Measurements from ENCODE around the gene SSC5D.

GRCh38 chr19:55451163-55451964 lies 36.9 kb upstream of the SSC5D start:
- TF ChIP-seq CTCF (IDR thresholded peaks at IDR 0.05 in 2 of 3, conservative IDR thresholded peaks at IDR 0.05 in 1 of 3; ENCODE audit: borderline replicate concordance in 1 of 3, insufficient read depth in 1 of 3, low read depth in 2 of 3, low read length in 2 of 3) (no peak), ZBTB33 (IDR thresholded peaks at IDR 0.05; ENCODE audit: extremely low read depth, insufficient replicate concordance, low read length) (no peak), EZH2phosphoT487 (IDR thresholded peaks at IDR 0.05; ENCODE audit: borderline replicate concordance) (no peak), POLR2A (IDR thresholded peaks at IDR 0.05; ENCODE audit: borderline replicate concordance, extremely low read depth, insufficient read depth, insufficient read length) (no peak)
